SU-DHL-6 (cell line): ENCODE data around the gene UMAD1.
A peak's percentile ranks its signal among the peaks of the same experiment; 100 is the strongest.

Experiments used
- H2AFZ ChIP-seq: fragments of 200-600 bp; sonication (generic); 2 replicates; pipeline ENCODE4 v1.6.1; 2014; ENCODE audit warnings: low read depth, mild to moderate bottlenecking, moderate library complexity, mixed read lengths, antibody characterized with exemption, low read length; ENCODE audit not compliant: severe bottlenecking
- H3F3A ChIP-seq: fragments of 200-600 bp; shearing (Covaris generic); 2 replicates; pipeline ENCODE4 v1.6.0; 2016; ENCODE audit warnings: antibody characterized with exemption, mild to moderate bottlenecking; ENCODE audit not compliant: insufficient read depth
- H3K27ac ChIP-seq: fragments of 200-600 bp; sonication (generic); 2 replicates; pipeline ENCODE4 v1.5.1; 2016; ENCODE audit warnings: low read depth, mild to moderate bottlenecking, low read length, moderate library complexity, mixed read lengths
- H3K27me3 ChIP-seq: fragments of 200-600 bp; sonication (generic), shearing (Covaris generic); 2 replicates; pipeline ENCODE4 v1.6.0; 2014; ENCODE audit warnings: mild to moderate bottlenecking, low read length
- H3K36me3 ChIP-seq: fragments of 200-600 bp; sonication (generic); 2 replicates; pipeline ENCODE4 v1.6.1; 2014; ENCODE audit warnings: mild to moderate bottlenecking, low read length, mixed read lengths
- H3K4me2 ChIP-seq: fragments of 300-600, 200-600 bp; shearing (Covaris generic), sonication (generic); 2 replicates; pipeline ENCODE4 v1.6.0; 2014; ENCODE audit warnings: low read length, low read depth, mild to moderate bottlenecking; ENCODE audit not compliant: poor library complexity, severe bottlenecking
- H3K4me3 ChIP-seq: fragments of 200-600 bp; sonication (generic); 2 replicates; pipeline ENCODE4 v1.5.1; 2014; ENCODE audit warnings: antibody characterized with exemption, low read length, mild to moderate bottlenecking, mixed read lengths; ENCODE audit not compliant: insufficient read depth, poor library complexity, severe bottlenecking
- H3K79me2 ChIP-seq: fragments of 200-600 bp; sonication (generic); 2 replicates; pipeline ENCODE4 v1.6.1; 2014; ENCODE audit warnings: mild to moderate bottlenecking, low read length, moderate library complexity; ENCODE audit not compliant: insufficient read depth
- H3K9ac ChIP-seq: fragments of 200-600 bp; sonication (generic); 2 replicates; pipeline ENCODE4 v1.7.0; 2014; ENCODE audit warnings: mild to moderate bottlenecking, low read length
- H3K9me2 ChIP-seq: fragments of 200-600 bp; sonication (generic); replicated peaks from 2 replicates; pipeline ENCODE4 v1.6.1; 2014; ENCODE audit warnings: low read length; ENCODE audit not compliant: insufficient read depth
- H3K9me3 ChIP-seq: fragments of 200-600 bp; sonication (generic); 2 replicates; pipeline ENCODE4 v1.6.1; 2014; ENCODE audit warnings: low read length, mixed read lengths; ENCODE audit not compliant: insufficient read depth
- H4K20me1 ChIP-seq: fragments of 200-600 bp; sonication (generic); 2 replicates; pipeline ENCODE4 v1.6.1; 2014; ENCODE audit warnings: low read depth, mild to moderate bottlenecking, antibody characterized with exemption, low read length, moderate library complexity, mixed read lengths
- CTCF ChIP-seq: fragments of 200-600 bp; sonication (generic); IDR thresholded peaks from one replicate; pipeline ENCODE4 v1.5.1; 2017; ENCODE audit warnings: antibody characterized with exemption, mild to moderate bottlenecking, low read length, moderate library complexity; ENCODE audit not compliant: insufficient read depth, poor library complexity, severe bottlenecking
- EZH2phosphoT487 ChIP-seq: fragments of 200-600 bp; sonication (generic), shearing (Covaris generic); conservative IDR thresholded peaks from 2 replicates; pipeline ENCODE4 v1.6.1; 2018; ENCODE audit warnings: mild to moderate bottlenecking, antibody characterized with exemption, low read length, moderate library complexity, mixed read lengths

The UMAD1 gene

DNA sequence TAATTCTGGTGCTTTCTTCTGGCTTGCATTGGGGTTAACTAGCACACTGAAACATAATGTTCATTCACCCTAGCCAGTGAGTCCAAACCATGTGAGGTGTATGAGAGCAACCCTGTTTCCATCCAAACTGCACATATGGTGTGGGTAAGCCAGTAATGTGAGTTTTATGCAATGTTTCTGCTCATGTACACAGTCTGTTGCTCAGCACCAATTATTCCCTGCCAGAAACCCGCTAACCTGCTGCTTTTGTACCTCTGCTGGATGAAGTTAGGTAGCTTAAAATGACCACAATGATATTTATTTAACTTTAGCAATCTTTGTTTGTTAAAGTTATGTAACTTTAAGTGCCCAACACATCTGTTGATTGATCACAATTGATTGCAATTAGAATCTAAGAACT, 171.6 kb downstream of the UMAD1 start:
- Histone ChIP-seq H3K27ac (no peak overlapping the region), H3K79me2 (no peaks in the 10 kb centered on the region), H4K20me1 (no peaks in the 10 kb centered on the region), H3K4me3 (no peak overlapping the region), H3F3A (no peaks in the 10 kb centered on the region), H3K9ac (no peak overlapping the region), H3K4me2 (no peak overlapping the region), H3K36me3 (no peaks in the 10 kb centered on the region), H2AFZ (no peak overlapping the region), H3K9me3 (no peaks in the 10 kb centered on the region), H3K9me2 (no peaks in the 10 kb centered on the region), H3K27me3 (no peaks in the 10 kb centered on the region)
- TF ChIP-seq EZH2phosphoT487 (no peak), CTCF (no peak)

- Histone ChIP-seq H3K36me3 (no peaks in the 10 kb centered on the region), H3K4me2 (no peak overlapping the region), H3K9ac (no peak overlapping the region), H3F3A (no peaks in the 10 kb centered on the region), H3K9me2 (no peaks in the 10 kb centered on the region), H3K4me3 (no peak overlapping the region), H3K79me2 (no peaks in the 10 kb centered on the region), H4K20me1 (no peaks in the 10 kb centered on the region), H3K27me3 (no peaks in the 10 kb centered on the region), H3K9me3 (peaks cover 3% of the 10 kb centered on the region; the same call in 1 of the 2 replicates), H3K27ac (no peak overlapping the region), H2AFZ (no peak overlapping the region)
- no peak for TF ChIP-seq EZH2phosphoT487
Observed at GRCh38 chr7:7815395-7815794, 174.8 kb downstream of the UMAD1 start.

- no peak overlapping the region for H3K4me3 ChIP-seq
- no peaks in the 10 kb centered on the region for H3K27me3 ChIP-seq
- H3K36me3 ChIP-seq = no peaks in the 10 kb centered on the region
- no peaks in the 10 kb centered on the region for H3K9me2 ChIP-seq
- H3F3A ChIP-seq = no peaks in the 10 kb centered on the region
- TF ChIP-seq EZH2phosphoT487 (no peak), CTCF (no peak)
- H3K79me2 ChIP-seq = no peaks in the 10 kb centered on the region
- no peaks in the 10 kb centered on the region for H4K20me1 ChIP-seq
- H3K27ac ChIP-seq = no peak overlapping the region
- H3K9me3 ChIP-seq = peaks cover 3% of the 10 kb centered on the region; the same call in 1 of the 2 replicates
- no peak overlapping the region for H2AFZ ChIP-seq
- no peak overlapping the region for H3K9ac ChIP-seq
- H3K4me2 ChIP-seq = peak overlapping the region; percentile 36
Observed at GRCh38 chr7:7816084-7816483, 175.5 kb downstream of the UMAD1 start.

GRCh38 chr7:7816816-7817536, 176.4 kb downstream of the UMAD1 start:
- Histone ChIP-seq H4K20me1 (no peaks in the 10 kb centered on the region; the same call in 1 of the 2 replicates), H3K27me3 (no peaks in the 10 kb centered on the region), H3K9me3 (peaks cover 3% of the 10 kb centered on the region; the same call in 1 of the 2 replicates), H3F3A (no peaks in the 10 kb centered on the region), H3K36me3 (no peaks in the 10 kb centered on the region), H3K9ac (no peak overlapping the region), H3K9me2 (no peaks in the 10 kb centered on the region), H3K4me2 (no peak overlapping the region), H3K79me2 (no peaks in the 10 kb centered on the region), H3K27ac (no peak overlapping the region), H3K4me3 (no peak overlapping the region), H2AFZ (no peak overlapping the region)
- TF ChIP-seq CTCF (no peak), EZH2phosphoT487 (no peak)
